ENCODE data around the gene CYB561. TPM values are rescaled to one million over a fixed set of nuclear protein-coding genes. Genes with fewer than 3 reads are reported as not detected.

Gene CYB561
- total and polyA plus RNA-seq, 4 donors = 7.1 to 31.6 (median 15.4) TPM

DNA sequence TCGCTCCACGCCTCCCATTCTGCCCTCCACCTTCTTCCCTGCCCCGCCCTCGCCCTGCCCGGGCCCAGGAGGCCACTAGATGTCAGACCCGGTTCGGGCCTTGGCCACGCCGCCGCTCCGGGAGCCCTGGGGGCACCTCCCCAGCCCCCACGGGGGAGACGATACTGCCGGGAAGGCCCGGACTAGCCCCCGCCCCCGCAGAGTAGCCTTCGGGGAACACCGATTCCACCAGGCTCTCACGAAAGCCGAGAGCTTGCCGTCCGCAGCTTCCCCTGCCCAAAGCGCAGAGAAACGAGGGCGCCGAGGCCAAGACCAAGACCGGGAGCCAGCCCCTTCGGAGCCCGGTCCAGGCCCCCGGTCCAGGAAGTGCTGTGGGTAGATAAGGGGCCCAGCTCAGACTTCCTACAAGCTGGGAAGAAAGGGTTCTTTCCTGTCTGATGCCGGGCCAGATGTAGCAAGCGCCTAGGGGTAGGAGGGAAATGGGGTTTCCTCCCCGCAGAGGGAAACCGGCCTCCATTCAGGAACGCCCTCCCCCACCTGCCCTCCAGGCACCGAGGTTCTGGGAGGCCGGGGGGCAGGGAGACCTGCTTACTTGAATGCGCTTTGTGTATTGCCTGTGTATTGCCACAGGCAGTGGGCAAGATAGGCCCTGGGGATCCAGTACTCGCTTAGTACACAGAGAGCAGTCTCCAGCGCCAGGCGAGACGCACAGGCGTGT lies 806 bp upstream of the CYB561 start:
- Histone ChIP-seq H3K27me3 (ENCODE audit: control insufficient read depth in 1 of 2, insufficient read depth in 2 of 2, low read length in 1 of 2) (no peaks in the 10 kb centered on the region), H3K4me1 (ENCODE audit: control insufficient read depth in 1 of 2, insufficient read depth in 2 of 2, low read length in 2 of 2) (no peaks in the 10 kb centered on the region), H3K36me3 (ENCODE audit: control insufficient read depth in 1 of 2, insufficient read depth in 2 of 2, low read length in 1 of 2) (no peaks in the 10 kb centered on the region), H3K4me3 (ENCODE audit: low read length in 2 of 2) (peak overlapping the region; percentile 29 to 44), H3K9me3 (ENCODE audit: control insufficient read depth, low read length) (no peaks in the 10 kb centered on the region), H3K27ac (ENCODE audit: low read depth in 1 of 2, low read length in 2 of 2) (no peak overlapping the region)
- ATAC-seq (ENCODE audit: low FRiP score) = peak; percentile 76
- peak; percentile 83 to 91 for DNase-seq
- WGBS, 2 donors = 27 to 30% methylated on average over 33 to 44 of the region's 44 CpGs
- intact Hi-C loops (cut with DNase I) = no loop called here

DNA sequence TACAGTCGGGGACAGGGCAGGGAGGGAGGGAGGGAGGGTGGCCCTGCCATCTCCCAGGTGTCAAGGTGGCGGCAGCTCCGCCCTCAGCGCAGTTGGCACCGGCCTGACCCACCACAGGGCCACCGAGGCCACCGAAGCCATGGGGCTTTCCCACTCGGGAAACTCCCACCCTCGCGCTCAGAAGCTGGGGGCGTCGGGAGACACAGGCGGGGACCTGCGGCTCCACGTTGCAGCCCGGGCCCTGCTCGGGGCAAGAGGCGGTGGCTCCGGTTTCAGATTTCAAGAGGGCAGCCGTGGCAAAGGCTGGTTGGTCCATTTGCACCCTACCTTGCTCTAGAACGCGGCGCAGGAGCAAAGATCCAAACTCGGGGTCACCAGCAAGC lies 544 bp downstream of the CYB561 start:
- H3K36me3 ChIP-seq (ENCODE audit: control insufficient read depth in 1 of 2, insufficient read depth in 2 of 2, low read length in 1 of 2) = no peaks in the 10 kb centered on the region
- H3K4me1 ChIP-seq (ENCODE audit: control insufficient read depth in 1 of 2, insufficient read depth in 2 of 2, low read length in 2 of 2) = no peaks in the 10 kb centered on the region
- intact Hi-C loops (cut with DNase I) = no loop called here
- peak overlapping the region; percentile 29 to 44 for H3K4me3 ChIP-seq (ENCODE audit: low read length in 2 of 2)
- no peaks in the 10 kb centered on the region for H3K27me3 ChIP-seq (ENCODE audit: control insufficient read depth in 1 of 2, insufficient read depth in 2 of 2, low read length in 1 of 2)
- no peaks in the 10 kb centered on the region for H3K9me3 ChIP-seq (ENCODE audit: control insufficient read depth, low read length)
- 5 to 8% methylated on average over 24 of the region's 24 CpGs for WGBS, 2 donors
- DNase-seq (peak in 1 of 2 donors; percentile 63), ATAC-seq (ENCODE audit: low FRiP score) (peak; percentile 5)
- H3K27ac ChIP-seq (ENCODE audit: low read depth in 1 of 2, low read length in 2 of 2) = no peak overlapping the region

DNA sequence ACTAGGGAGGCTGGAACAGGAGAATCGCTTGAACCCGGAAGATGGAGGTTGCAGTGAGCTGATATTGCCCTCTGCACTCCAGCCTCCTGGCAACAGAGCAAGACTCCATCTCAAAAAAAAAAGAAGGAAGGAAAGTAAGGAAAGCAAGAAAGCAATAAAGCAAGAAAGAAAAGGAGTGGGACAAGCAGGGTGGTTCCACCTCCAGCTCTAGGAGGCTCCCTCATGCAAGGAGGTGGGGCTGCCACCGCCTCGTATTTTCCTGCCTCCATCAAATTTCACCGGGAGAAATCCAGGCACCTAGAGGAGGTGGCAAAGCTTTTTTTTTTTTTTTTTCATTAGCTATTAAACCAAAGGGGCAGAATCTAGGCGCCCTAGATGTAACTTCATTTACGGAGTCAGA lies 1.0 kb downstream of the CYB561 start:
- H3K4me3 ChIP-seq (ENCODE audit: low read length in 2 of 2) = no peak overlapping the region
- H3K9me3 ChIP-seq (ENCODE audit: control insufficient read depth, low read length) = no peaks in the 10 kb centered on the region
- no peaks in the 10 kb centered on the region for H3K4me1 ChIP-seq (ENCODE audit: control insufficient read depth in 1 of 2, insufficient read depth in 2 of 2, low read length in 2 of 2)
- no peak for ATAC-seq (ENCODE audit: low FRiP score)
- intact Hi-C loops (cut with DNase I) = no loop called here
- no peak for DNase-seq
- no peaks in the 10 kb centered on the region for H3K36me3 ChIP-seq (ENCODE audit: control insufficient read depth in 1 of 2, insufficient read depth in 2 of 2, low read length in 1 of 2)
- no peak overlapping the region for H3K27ac ChIP-seq (ENCODE audit: low read depth in 1 of 2, low read length in 2 of 2)
- H3K27me3 ChIP-seq (ENCODE audit: control insufficient read depth in 1 of 2, insufficient read depth in 2 of 2, low read length in 1 of 2) = no peaks in the 10 kb centered on the region
- WGBS, 2 donors = 60 to 76% methylated on average over 7 of the region's 7 CpGs

DNA sequence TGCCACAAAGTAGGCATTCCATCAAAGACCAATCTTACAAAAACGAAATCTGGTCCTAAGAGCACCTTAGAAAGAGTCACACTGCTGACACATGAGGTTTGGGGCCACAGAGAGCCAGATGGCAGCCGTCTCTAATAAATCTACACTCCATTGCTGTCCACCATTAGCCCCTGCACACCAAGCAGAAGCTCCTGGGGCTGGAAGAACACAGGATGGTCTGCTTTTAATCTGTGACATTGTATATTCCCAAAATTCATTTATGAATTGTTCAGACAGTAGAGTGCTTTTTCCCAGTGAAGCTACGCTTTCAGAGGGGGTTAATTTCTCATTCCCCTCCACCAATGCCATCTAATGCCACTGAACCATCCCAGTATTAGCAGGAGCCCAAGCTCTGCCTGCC lies 1.6 kb downstream of the CYB561 start:
- no peak overlapping the region for H3K4me3 ChIP-seq (ENCODE audit: low read length in 2 of 2)
- H3K27ac ChIP-seq (ENCODE audit: low read depth in 1 of 2, low read length in 2 of 2) = no peak overlapping the region
- H3K4me1 ChIP-seq (ENCODE audit: control insufficient read depth in 1 of 2, insufficient read depth in 2 of 2, low read length in 2 of 2) = no peaks in the 10 kb centered on the region
- WGBS, 2 donors = 81 to 89% methylated on average over 3 of the region's 3 CpGs
- no peaks in the 10 kb centered on the region for H3K36me3 ChIP-seq (ENCODE audit: control insufficient read depth in 1 of 2, insufficient read depth in 2 of 2, low read length in 1 of 2)
- no peaks in the 10 kb centered on the region for H3K27me3 ChIP-seq (ENCODE audit: control insufficient read depth in 1 of 2, insufficient read depth in 2 of 2, low read length in 1 of 2)
- H3K9me3 ChIP-seq (ENCODE audit: control insufficient read depth, low read length) = no peaks in the 10 kb centered on the region
- intact Hi-C loops (cut with DNase I) = no loop called here
- no peak for ATAC-seq (ENCODE audit: low FRiP score)
- DNase-seq = peak in 1 of 2 donors; percentile 4

DNA sequence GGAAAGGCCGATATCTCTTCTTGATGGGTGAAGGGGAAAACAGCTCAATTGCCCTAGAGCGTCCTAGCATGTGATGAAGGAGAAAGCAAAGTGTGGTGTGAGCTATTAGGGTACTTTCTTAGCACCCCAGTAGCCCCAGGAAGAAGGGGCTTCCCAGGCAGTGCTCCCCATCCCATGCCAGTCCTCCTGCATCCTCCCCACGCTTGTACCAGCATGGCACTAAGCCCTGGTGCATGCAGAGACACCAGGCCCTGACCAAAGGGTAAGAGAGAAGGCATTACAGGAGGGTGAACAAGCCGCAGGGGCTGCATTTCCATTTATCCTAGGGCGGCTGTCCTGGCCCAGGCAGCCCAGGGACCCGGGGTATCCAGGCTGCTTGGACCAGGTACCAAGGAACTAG lies 3.1 kb downstream of the CYB561 start:
- no peaks in the 10 kb centered on the region for H3K9me3 ChIP-seq (ENCODE audit: control insufficient read depth, low read length)
- H3K4me3 ChIP-seq (ENCODE audit: low read length in 2 of 2) = no peak overlapping the region
- intact Hi-C loops (cut with DNase I) = no loop called here
- DNase-seq = peak in 1 of 2 donors; percentile 29
- no peak for ATAC-seq (ENCODE audit: low FRiP score)
- no peaks in the 10 kb centered on the region for H3K36me3 ChIP-seq (ENCODE audit: control insufficient read depth in 1 of 2, insufficient read depth in 2 of 2, low read length in 1 of 2)
- H3K27me3 ChIP-seq (ENCODE audit: control insufficient read depth in 1 of 2, insufficient read depth in 2 of 2, low read length in 1 of 2) = no peaks in the 10 kb centered on the region
- H3K4me1 ChIP-seq (ENCODE audit: control insufficient read depth in 1 of 2, insufficient read depth in 2 of 2, low read length in 2 of 2) = no peaks in the 10 kb centered on the region
- H3K27ac ChIP-seq (ENCODE audit: low read depth in 1 of 2, low read length in 2 of 2) = no peak overlapping the region
- WGBS, 2 donors = 90 to 93% methylated on average over 6 of the region's 6 CpGs

DNA sequence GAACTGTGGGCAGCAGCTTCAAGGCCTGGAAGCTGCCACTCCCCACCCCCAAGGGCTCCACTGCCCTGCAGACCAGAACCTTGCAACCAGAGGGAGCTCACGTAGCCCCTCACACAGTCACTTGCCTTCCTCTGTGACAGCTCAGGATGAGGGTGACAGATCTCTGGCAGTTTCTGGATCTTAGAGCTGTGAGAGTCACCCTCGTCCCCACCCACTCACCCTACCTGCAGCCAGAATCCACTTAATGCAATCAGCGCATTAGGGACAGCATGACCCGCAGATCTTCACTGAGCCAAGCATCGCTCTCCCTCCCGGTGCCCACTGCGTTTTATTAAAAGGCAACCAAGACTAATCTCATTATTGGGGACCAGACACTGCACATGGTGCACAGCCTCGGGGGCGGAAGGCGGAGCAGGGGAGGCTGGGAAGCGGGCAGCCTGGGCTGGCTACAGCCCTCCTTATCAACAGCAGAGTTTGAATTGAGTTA lies 3.5 kb downstream of the CYB561 start:
- DNase-seq (peak in 1 of 2 donors; percentile 23), ATAC-seq (ENCODE audit: low FRiP score) (no peak)
- Histone ChIP-seq H3K27me3 (ENCODE audit: control insufficient read depth in 1 of 2, insufficient read depth in 2 of 2, low read length in 1 of 2) (no peaks in the 10 kb centered on the region), H3K4me1 (ENCODE audit: control insufficient read depth in 1 of 2, insufficient read depth in 2 of 2, low read length in 2 of 2) (no peaks in the 10 kb centered on the region), H3K27ac (ENCODE audit: low read depth in 1 of 2, low read length in 2 of 2) (no peak overlapping the region), H3K9me3 (ENCODE audit: control insufficient read depth, low read length) (no peaks in the 10 kb centered on the region), H3K36me3 (ENCODE audit: control insufficient read depth in 1 of 2, insufficient read depth in 2 of 2, low read length in 1 of 2) (no peaks in the 10 kb centered on the region), H3K4me3 (ENCODE audit: low read length in 2 of 2) (no peak overlapping the region)
- WGBS, 2 donors = 86 to 89% methylated on average over 11 of the region's 11 CpGs
- intact Hi-C loops (cut with DNase I) = no loop called here

DNA sequence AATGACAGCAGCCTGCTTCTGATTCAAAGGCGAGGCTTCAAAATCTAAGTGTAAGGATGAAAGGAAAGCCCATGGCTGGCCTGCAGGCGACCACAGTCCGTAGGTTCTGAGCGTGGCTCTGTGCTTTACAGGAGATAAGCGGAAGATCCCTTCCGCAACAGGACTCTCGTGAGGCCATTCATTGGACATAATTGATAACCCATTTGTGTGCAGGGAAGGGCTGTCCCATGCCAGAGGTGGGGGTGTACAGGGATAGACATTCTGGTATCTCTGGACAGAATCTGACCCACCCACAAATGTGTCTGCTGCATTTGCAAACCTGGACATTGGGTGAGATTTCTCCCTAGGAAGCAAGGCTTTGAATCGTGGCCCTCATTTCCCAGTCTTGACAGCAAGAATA lies 4.0 kb downstream of the CYB561 start:
- no peaks in the 10 kb centered on the region for H3K4me1 ChIP-seq (ENCODE audit: control insufficient read depth in 1 of 2, insufficient read depth in 2 of 2, low read length in 2 of 2)

DNA sequence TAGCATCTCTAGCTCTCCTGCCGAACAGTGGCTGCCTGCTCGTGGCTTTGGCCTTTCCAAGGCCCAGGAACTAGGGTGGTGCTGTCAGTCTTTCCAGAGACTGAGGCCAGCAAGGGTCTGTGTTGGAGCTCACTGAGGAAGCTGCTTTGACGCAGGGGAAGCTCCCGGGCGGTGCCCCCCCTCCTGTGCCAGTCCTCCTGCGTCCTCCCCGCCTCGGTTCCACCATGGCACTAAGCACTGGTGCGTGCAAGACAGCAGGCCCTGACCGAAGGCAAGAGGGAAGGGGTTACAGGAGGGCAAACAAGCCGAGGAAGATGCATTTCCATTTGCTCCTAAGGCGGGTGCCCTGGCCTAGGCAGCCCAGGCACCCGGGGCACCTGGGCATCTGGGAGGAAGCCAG lies 4.5 kb downstream of the CYB561 start:
- ATAC-seq (ENCODE audit: low FRiP score) (no peak), DNase-seq (peak in 1 of 2 donors; percentile 35)
- Histone ChIP-seq H3K4me1 (ENCODE audit: control insufficient read depth in 1 of 2, insufficient read depth in 2 of 2, low read length in 2 of 2) (no peaks in the 10 kb centered on the region), H3K9me3 (ENCODE audit: control insufficient read depth, low read length) (no peaks in the 10 kb centered on the region), H3K36me3 (ENCODE audit: control insufficient read depth in 1 of 2, insufficient read depth in 2 of 2, low read length in 1 of 2) (no peaks in the 10 kb centered on the region), H3K4me3 (ENCODE audit: low read length in 2 of 2) (no peak overlapping the region), H3K27ac (ENCODE audit: low read depth in 1 of 2, low read length in 2 of 2) (no peak overlapping the region), H3K27me3 (ENCODE audit: control insufficient read depth in 1 of 2, insufficient read depth in 2 of 2, low read length in 1 of 2) (no peaks in the 10 kb centered on the region)
- intact Hi-C loops (cut with DNase I) = no loop called here
- WGBS, 2 donors = 90 to 91% methylated on average over 13 of the region's 13 CpGs

More for the DNA sequence above, 4.0 kb downstream of the CYB561 start:
- Histone ChIP-seq H3K27me3 (ENCODE audit: control insufficient read depth in 1 of 2, insufficient read depth in 2 of 2, low read length in 1 of 2) (no peaks in the 10 kb centered on the region), H3K4me3 (ENCODE audit: low read length in 2 of 2) (no peak overlapping the region), H3K27ac (ENCODE audit: low read depth in 1 of 2, low read length in 2 of 2) (no peak overlapping the region), H3K36me3 (ENCODE audit: control insufficient read depth in 1 of 2, insufficient read depth in 2 of 2, low read length in 1 of 2) (no peaks in the 10 kb centered on the region), H3K9me3 (ENCODE audit: control insufficient read depth, low read length) (no peaks in the 10 kb centered on the region)
- 93 to 95% methylated on average over 8 of the region's 8 CpGs for WGBS, 2 donors
- no peak for ATAC-seq (ENCODE audit: low FRiP score)
- DNase-seq = peak in 1 of 2 donors; percentile 17
- intact Hi-C loops (cut with DNase I) = no loop called here

DNA sequence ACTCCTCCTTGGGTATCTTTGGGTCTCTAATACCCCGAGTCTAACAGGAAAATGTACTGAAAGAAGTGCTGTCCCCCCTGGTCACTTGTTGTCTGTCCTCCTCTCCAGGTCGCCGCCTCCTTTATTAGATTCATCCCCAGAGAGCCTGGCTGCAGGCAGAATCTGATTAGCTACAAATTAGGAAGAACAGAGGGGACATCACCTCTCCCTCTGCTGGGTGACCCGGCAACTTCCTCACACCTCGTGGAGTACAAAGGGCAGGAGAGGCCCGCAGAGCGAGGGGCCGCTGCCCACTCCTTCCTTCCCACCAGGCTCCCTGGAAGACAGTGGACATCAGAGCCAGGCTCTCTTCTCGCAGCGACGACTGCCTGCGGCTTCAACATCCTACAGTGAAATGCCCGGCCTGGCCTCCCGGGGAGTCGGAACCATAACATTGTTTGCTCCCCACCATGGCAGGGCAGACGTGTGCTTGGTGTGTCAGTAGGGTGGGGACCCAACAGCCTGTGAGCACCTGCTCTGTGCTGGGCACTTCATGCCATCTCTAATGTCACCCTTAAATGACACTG lies 5.3 kb downstream of the CYB561 start:
- Histone ChIP-seq H3K4me1 (ENCODE audit: control insufficient read depth in 1 of 2, insufficient read depth in 2 of 2, low read length in 2 of 2) (no peaks in the 10 kb centered on the region), H3K36me3 (ENCODE audit: control insufficient read depth in 1 of 2, insufficient read depth in 2 of 2, low read length in 1 of 2) (no peaks in the 10 kb centered on the region), H3K27ac (ENCODE audit: low read depth in 1 of 2, low read length in 2 of 2) (no peak overlapping the region)

More for the DNA sequence above, 5.3 kb downstream of the CYB561 start:
- intact Hi-C loops (cut with DNase I) = no loop called here
- peak in 1 of 2 donors; percentile 37 for DNase-seq
- Histone ChIP-seq H3K4me3 (ENCODE audit: low read length in 2 of 2) (no peak overlapping the region), H3K27me3 (ENCODE audit: control insufficient read depth in 1 of 2, insufficient read depth in 2 of 2, low read length in 1 of 2) (no peaks in the 10 kb centered on the region), H3K9me3 (ENCODE audit: control insufficient read depth, low read length) (no peaks in the 10 kb centered on the region)
- WGBS, 2 donors = 83 to 88% methylated on average over 15 to 16 of the region's 16 CpGs
- no peak for ATAC-seq (ENCODE audit: low FRiP score)

Measured in aorta (tissue), 5 donors.